GM21528 (cell line): ENCODE measurements around the gene SRP9.
"Not testable (repeated sequence)": the region's sequence is repeated elsewhere in the genome, so short reads cannot be mapped to it uniquely, and the experiment has no call there.

Source experiments
- ATAC-seq: cut with Tn5 transposase; IDR thresholded peaks from one replicate; pipeline ENCODE4 v1.9.1; 2021; ENCODE audit warnings: mild to moderate bottlenecking, moderate library complexity; ENCODE audit not compliant: unreplicated experiment, low FRiP score

Gene SRP9

GRCh38 chr1:225835856-225836255 lies 58.2 kb downstream of the SRP9 start:
- ATAC-seq = no peak

GRCh38 chr1:225836296-225836695 lies 58.7 kb downstream of the SRP9 start:
- ATAC-seq = not testable (repeated sequence)

GRCh38 chr1:225838793-225839192 lies 61.2 kb downstream of the SRP9 start:
- no peak for ATAC-seq
